NCI-H226 (cell line): ENCODE results near the gene FOXN3.
"Not testable (repeated sequence)": the region's sequence is repeated elsewhere in the genome, so short reads cannot be mapped to it uniquely, and the experiment has no call there.

Experiments
- DNase-seq: peaks from one replicate; pipeline ENCODE4 v3.0.0-alpha.2; 2015

Gene FOXN3

GRCh38 chr14:89267656-89268055 is 149.4 kb downstream of the FOXN3 start:
- DNase-seq, result no peak

DNA sequence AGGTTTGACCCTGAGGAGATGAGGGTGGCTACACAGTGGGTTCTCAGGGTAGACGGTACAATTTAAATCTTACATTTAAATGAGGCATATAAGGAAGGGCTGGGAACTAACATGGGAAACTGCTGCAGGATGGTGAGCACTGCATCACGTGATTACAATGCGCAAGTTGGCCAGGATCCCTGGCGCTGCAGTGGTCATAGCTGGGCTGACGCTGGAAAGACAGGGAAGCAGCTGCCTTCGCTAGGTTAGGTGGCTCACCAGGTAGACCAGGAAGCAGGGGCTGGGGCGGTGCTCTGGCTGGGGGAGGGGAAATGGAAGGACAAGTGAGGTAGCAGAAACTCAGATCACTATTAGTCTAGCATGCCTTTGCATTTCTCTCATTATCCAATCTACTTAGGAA is 149.9 kb downstream of the FOXN3 start:
- DNase-seq, result no peak

DNA sequence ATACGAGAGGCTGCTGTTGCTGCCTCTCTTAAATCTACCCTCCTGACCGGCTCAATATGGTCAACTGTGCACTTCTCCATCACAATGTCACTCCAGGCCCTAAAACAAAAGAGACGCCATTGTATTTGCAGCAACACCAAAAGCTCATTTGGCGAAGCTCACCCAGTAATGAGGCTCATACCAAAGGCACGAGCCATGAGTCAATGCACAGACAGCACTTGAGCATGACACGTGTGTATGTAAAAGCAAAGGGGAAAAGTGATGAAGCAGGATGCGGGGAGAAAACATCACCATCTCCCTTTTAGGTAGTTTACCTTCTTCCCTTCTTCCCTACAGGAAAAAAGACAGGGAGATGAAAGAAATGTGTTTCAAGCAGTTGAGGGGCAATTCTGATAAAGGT is 150.3 kb downstream of the FOXN3 start:
- DNase-seq, result no peak

DNA sequence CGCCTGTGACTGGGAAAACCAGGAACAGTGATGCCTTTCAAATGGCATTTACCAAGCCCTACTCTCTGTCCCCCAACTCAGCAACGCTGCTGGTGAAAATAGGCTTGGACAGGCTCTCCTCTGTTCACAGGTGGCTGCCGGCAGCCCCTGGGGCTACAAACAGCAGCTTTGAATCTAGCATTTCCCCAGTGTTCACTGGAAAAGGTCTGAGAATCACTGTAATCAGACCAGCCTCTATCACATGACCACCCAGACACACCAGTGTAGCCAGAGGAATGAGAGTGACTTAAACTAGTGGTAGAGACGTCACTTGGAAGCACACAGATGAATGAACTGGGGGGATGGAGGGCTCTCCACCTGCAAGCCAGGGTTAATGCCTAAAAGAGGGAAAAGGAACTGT is 151.8 kb downstream of the FOXN3 start:
- DNase-seq, result no peak

GRCh38 chr14:89264196-89264800 is 152.7 kb downstream of the FOXN3 start:
- DNase-seq, result no peak

DNA sequence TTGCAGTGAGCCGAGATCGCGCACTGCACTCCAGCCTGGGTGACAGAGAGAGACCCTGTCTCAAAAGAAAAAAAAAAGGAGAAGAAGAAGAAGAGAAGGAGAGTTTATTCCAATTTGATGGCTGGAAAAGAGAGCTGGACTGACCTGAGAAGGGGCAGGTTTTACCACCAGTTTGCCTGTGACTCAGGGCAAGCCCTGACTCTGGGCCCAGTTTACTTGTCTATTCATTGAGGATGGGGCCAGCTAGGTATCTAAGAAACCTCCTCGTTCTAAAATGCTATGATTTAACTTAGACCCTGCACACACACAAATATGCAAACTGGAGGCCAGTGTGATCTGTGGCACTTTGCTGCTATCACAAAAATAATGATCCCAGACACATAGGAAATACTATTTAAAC is 155.0 kb downstream of the FOXN3 start:
- no peak for DNase-seq

DNA sequence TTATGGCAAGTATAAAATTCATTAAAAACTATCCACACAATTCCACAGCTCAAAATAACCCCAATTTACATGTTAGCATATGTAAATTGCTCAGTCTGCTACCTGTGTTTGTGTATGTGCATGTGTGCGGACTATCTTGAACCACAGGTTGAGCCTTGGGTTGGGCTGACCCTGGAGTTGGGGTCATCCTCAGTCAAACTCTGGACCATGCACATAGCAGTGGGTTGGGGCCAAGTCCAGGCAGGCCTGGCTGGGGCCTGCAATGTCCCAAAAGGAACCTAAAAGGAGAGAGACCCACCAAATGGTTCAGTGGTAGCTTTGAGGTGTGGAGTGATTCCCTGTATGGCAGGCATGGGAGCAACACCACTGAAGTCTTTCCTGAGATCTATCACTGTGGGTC is 156.1 kb downstream of the FOXN3 start:
- no peak for DNase-seq

DNA sequence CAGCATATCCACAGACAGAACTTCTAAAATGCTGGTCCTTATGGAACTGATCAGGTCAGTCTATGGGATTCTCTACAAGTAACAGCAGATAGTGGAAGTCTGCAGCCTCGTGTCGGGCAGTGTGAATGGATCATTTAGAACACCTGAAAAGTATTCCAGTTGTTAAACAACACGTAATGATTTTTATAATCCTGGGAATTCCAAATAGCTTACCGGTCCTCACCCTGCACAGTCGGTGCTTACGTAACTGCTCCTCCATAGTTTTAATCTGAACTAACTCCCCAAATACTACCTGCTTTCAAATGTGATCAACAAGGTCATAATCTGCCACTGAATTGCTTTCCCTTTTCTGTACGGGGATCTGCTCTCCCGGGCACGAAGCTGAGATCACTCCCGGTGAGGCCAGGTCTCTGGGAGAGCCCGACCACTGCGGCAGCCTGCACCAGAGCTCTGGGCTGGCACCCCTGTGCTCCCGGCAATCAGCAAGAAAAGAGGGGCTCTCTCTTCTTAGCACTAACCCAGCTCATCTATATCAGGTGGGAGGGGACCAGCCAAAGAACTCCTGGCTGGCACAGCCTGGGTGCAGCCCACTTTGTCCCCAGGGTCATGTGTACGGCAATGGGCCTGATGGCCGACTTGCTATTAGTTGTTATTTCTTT is 157.0 kb downstream of the FOXN3 start:
- DNase-seq, result no peak

GRCh38 chr14:89258728-89259273 is 158.2 kb downstream of the FOXN3 start:
- no peak for DNase-seq

DNA sequence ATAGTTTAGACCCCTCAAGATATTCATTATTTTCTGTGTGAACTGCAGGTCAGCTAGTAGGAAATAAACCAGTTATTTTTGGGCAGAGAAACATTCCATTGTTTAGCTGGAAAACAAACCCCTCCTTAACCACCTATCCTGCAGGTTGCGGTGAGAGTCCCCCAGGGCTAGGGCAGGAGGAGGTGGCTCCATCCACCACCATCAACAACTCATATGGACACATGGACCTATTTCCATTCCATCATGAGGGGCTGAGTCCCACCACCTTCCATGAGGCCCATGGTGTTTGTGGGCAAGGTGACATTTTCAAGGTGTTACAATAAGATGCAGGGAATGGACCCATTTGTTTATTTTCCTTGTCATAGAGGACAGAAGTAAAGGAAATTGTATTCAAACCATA is 160.1 kb downstream of the FOXN3 start:
- DNase-seq, result no peak

DNA sequence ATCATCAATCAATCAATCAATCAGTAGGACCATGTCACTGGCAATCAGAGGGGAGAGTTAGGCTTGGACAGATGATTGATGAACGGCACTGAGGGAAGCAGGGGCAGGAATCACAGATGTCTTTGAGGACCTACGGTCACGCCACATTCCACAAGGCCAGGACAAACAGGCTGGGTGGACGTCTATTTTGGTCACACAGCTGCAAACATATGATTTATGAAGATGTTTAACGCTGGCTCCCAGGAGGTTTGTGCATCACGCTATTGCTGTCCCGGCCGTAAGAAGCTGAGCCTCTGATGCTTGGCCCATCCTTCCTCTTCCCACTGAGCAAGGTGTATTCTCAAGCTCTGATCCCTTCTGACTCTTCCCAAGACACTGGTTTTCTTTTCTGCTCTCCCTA is 160.8 kb downstream of the FOXN3 start:
- no peak for DNase-seq

GRCh38 chr14:89255852-89256251 is 161.2 kb downstream of the FOXN3 start:
- no peak for DNase-seq

GRCh38 chr14:89255012-89255411 is 162.0 kb downstream of the FOXN3 start:
- DNase-seq, result no peak

- no peak for DNase-seq
Measured at GRCh38 chr14:89254166-89254909, 162.7 kb downstream of the FOXN3 start.

DNA sequence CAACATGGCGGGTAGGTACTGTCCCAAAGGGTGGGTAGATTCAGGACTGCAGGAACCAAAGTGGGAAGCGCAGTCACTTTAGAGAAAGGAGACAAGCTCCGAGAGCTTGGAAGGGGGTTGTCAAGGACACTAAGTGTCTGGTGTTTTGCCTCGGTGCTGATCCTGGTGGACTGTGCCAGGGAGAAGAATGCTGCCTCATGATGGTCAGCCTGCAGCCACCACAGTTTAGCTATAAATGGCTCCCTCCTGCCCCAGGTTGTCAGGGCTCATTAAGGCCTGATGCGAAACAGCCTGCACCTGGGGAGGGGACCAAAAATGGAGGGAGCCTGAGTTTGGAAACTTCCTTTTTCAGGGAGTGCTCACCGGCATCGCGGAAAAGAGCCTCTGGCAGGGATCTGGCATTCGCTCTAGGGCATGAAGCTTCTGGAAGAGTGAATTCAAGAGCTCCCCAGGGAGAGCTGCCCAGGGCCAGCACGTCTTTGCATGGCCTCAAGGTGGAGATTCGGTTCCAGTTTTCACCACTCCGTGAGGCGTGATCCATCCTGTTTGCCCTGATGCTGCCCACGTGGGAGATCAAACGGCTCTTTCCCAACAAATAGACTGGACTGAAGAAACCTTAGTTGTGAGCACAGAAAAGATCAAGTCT is 164.0 kb downstream of the FOXN3 start:
- no peak for DNase-seq

GRCh38 chr14:89251061-89251460 is 166.0 kb downstream of the FOXN3 start:
- peak; percentile 32 for DNase-seq

DNA sequence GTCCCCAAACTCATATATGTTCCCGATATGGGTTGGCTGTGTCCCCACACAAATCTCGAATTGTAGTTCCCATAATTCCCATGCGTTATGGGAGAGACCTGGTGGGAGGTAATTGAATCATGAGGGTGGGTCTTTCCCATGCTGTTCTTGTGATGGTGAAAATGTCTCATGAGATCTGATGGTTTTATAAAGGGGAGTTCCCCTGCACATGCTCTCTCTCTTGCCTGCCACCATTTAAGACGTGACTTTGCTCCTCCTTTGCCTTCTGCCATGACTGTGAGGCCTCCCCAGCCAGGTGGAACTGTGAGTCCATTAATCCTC is 166.4 kb downstream of the FOXN3 start:
- not testable (repeated sequence) for DNase-seq

GRCh38 chr14:89249972-89250654 is 166.9 kb downstream of the FOXN3 start:
- DNase-seq, result no peak

DNA sequence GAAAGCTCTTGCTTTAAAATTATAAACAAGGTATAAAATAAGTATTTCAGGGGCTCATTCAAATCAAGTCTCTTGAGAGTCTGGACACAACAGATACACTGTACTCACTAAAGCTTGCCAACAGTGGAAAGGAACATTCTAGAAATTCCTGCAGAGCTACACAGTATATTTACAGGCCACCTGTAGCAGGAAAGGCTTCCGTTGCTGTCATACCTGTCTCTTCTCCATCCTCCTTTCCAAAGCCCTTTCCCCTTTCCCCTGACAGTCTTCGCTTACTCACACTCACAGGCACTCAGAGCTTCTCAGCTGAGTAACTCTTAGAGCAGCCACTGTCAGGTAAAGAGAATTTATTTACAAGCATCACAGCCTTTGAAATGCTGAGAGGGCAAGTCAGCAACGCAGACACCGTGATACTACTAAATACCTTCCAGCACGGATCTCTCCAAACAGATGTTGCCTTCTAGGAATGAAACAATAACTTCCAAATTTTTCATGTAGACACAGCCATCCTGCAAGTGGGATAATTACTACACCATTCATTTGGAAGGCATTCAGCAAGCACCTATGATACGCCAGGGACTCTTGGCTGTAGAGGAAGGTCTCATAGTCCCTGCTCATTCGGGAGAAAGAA is 167.9 kb downstream of the FOXN3 start:
- DNase-seq, result peak; percentile 41

GRCh38 chr14:89248411-89249064 is 168.5 kb downstream of the FOXN3 start:
- no peak for DNase-seq

DNA sequence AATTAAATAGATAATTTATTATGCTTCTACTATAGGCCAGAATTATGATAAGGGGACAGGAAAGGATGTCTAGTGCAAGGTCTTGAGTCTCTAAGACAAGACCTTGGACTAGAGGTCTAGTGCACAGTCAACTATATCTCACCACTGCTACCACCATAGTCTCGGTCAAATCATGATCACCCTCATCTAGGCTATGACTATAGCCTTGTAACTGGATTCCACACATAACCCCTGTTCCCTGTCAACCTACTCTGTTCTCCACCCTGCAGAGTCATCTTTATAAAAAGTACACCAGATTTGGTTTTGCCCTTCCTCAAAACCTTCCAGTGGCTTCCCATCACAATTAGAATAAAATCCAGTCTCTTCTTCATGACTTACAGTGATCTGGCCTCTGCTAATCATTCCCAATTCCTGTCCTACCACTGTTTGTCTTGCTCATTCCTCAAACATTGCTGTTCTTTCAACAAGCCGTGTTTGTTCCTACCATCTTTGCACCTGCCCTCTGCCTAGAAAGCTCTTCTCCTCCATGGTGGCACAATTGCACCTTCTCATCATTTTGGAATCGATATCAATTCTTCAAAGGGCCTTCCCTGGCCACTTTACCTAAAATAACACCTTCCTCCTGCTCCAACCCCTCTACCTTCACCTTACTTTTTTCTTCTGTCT is 169.4 kb downstream of the FOXN3 start:
- no peak for DNase-seq
